Stimulated activated naive B cell treated with anti-CD40 and anti-IgM and Interleukin-4, amounts not matched to agents 10 μg/mL and 1 μg/mL and 100 μg/mL, for 72 hours (primary cell): ENCODE results near the gene GALNT15.

Source experiments
- ATAC-seq, 2 donors: fragments of 150-1000 bp; cut with Tn5 transposase; replicated peaks; 2 replicates each; pipeline ENCODE4 v1.10.0; 2021; ENCODE audit warnings: moderate library complexity in 1 of 2
- DNase-seq: peaks from one replicate; pipeline ENCODE4 v3.0.0; 2021
- H3K27ac Mint-ChIP-seq: one replicate; pipeline ENCODE4 v1.8.0; 2022; ENCODE audit warnings: mild to moderate bottlenecking, mixed read lengths
- H3K27me3 Mint-ChIP-seq, 2 donors: one replicate each; pipeline ENCODE4 v1.8.0; 2022; ENCODE audit warnings: mixed read lengths in 2 of 2
- H3K36me3 Mint-ChIP-seq, 2 donors: one replicate each; pipeline ENCODE4 v1.8.0; 2022; ENCODE audit warnings: mixed read lengths in 2 of 2, mild to moderate bottlenecking in 1 of 2
- H3K4me1 Mint-ChIP-seq, 2 donors: one replicate each; pipeline ENCODE4 v1.8.0; 2022; ENCODE audit warnings: mixed read lengths in 2 of 2, mild to moderate bottlenecking in 1 of 2
- H3K4me3 Mint-ChIP-seq, 2 donors: one replicate each; pipeline ENCODE4 v1.8.0; 2022; ENCODE audit warnings: mild to moderate bottlenecking in 2 of 2, mixed read lengths in 2 of 2, moderate library complexity in 1 of 2
- H3K9me3 Mint-ChIP-seq, 2 donors: one replicate each; pipeline ENCODE4 v1.8.0; 2022; ENCODE audit warnings: mixed read lengths in 2 of 2, mild to moderate bottlenecking in 1 of 2

GALNT15 gene, protein sequence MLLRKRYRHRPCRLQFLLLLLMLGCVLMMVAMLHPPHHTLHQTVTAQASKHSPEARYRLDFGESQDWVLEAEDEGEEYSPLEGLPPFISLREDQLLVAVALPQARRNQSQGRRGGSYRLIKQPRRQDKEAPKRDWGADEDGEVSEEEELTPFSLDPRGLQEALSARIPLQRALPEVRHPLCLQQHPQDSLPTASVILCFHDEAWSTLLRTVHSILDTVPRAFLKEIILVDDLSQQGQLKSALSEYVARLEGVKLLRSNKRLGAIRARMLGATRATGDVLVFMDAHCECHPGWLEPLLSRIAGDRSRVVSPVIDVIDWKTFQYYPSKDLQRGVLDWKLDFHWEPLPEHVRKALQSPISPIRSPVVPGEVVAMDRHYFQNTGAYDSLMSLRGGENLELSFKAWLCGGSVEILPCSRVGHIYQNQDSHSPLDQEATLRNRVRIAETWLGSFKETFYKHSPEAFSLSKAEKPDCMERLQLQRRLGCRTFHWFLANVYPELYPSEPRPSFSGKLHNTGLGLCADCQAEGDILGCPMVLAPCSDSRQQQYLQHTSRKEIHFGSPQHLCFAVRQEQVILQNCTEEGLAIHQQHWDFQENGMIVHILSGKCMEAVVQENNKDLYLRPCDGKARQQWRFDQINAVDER

DNA sequence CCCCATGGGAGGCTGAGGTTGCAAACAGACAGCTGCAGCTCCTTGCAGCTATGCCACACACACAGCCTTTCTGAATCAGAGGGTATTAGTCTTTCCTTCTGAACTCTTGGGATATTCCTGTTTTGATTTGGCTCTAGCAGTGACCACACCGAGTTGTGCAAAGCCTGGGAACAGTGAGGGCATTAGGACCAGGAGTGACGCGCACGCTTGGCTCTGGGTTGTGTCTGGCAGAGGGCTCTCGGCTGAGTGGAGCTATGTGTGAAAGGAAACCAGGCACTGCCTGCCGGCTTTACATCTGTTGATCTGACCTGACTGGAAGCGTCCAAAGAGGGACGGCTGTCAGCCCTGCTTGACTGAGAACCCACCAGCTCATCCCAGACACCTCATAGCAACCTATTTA, at the start of gene GALNT15:
TSS of gene GALNT15 (plus strand) at position 292 of the 400 bp plus-strand sequence. CDS start 472 bp downstream, outside the sequence.
- H3K36me3 Mint-ChIP-seq, result peaks cover 0 to 4% of the 10 kb centered on the region in 2 donors
- no peak within 1 kb of the TSS for H3K4me3 Mint-ChIP-seq
- no peak for ATAC-seq
- H3K27me3 Mint-ChIP-seq, result peaks cover 18 to 20% of the 10 kb centered on the region in 2 donors
- peaks cover 4% of the 10 kb centered on the region in 2 donors for H3K9me3 Mint-ChIP-seq
- H3K4me1 Mint-ChIP-seq, result peaks cover 0 to 1% of the 10 kb centered on the region in 2 donors
- no peak for DNase-seq
- H3K27ac Mint-ChIP-seq, result no peak within 1 kb of the TSS

DNA sequence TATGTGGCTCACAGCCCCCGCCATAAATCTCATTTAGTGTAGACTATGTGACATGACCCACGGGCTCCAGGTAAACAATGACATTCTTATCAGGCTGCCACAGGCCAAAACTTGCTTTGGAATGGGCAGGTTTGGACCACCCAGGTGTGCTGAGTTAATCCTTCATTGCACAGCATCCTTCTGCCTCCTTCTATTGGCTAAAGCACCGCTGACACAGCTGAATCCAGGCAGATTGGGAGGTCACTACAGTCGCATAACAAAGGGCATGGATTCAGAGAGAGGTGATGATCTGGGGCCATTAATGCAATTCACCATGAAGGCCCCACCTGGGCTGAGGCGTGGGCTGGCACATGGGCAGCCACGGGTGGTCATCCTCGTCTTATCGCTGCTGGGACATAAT, 47.8 kb upstream of the GALNT15 start:
- no peak overlapping the region for H3K27ac Mint-ChIP-seq

GRCh38 chr3:16127249-16127648, 47.2 kb upstream of the GALNT15 start:
- no peaks in the 10 kb centered on the region for H3K9me3 Mint-ChIP-seq
- no peak overlapping the region for H3K27ac Mint-ChIP-seq
- H3K4me3 Mint-ChIP-seq, result no peak overlapping the region
- ATAC-seq (no peak), DNase-seq (no peak)
- no peaks in the 10 kb centered on the region for H3K4me1 Mint-ChIP-seq
- H3K27me3 Mint-ChIP-seq, result no peaks in the 10 kb centered on the region
- no peaks in the 10 kb centered on the region for H3K36me3 Mint-ChIP-seq

More for the DNA sequence above, 47.8 kb upstream of the GALNT15 start:
- Mint-ChIP-seq H3K27me3 (no peaks in the 10 kb centered on the region), H3K36me3 (no peaks in the 10 kb centered on the region), H3K4me1 (no peaks in the 10 kb centered on the region), H3K4me3 (no peak overlapping the region), H3K9me3 (peaks cover 0 to under 1% of the 10 kb centered on the region in 2 donors)
- ATAC-seq (no peak), DNase-seq (no peak)

GRCh38 chr3:16130066-16130465, 44.4 kb upstream of the GALNT15 start:
- Mint-ChIP-seq H3K27me3 (no peaks in the 10 kb centered on the region), H3K4me1 (no peaks in the 10 kb centered on the region), H3K4me3 (no peak overlapping the region), H3K9me3 (no peaks in the 10 kb centered on the region), H3K36me3 (no peaks in the 10 kb centered on the region), H3K27ac (no peak overlapping the region)
- ATAC-seq, result no peak
- DNase-seq, result no peak

GRCh38 chr3:16132190-16132589, 42.3 kb upstream of the GALNT15 start:
- ATAC-seq, result no peak
- peaks cover 2 to 6% of the 10 kb centered on the region in 2 donors for H3K36me3 Mint-ChIP-seq

DNA sequence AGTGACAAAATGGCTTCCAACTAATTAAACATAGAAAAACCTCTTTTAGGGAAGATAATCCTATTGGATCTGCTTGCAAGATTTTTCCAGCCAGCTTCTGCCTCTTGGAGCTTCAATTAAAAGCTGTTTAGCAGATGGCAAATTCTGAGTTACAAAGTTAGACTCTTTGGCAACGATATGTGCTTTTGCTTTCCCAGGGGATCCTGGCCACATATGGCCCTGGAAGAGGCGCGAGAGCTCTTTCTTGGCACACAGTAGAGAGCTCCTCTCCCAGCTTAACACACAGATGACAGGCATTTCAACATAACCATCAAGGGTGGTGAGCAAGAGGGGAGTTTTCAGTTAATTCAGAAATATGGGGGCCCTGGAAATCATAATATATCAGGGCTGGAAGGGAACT, 41.6 kb upstream of the GALNT15 start:
- Mint-ChIP-seq H3K9me3 (peaks cover 7 to 14% of the 10 kb centered on the region in 2 donors), H3K27me3 (peaks cover 0 to 7% of the 10 kb centered on the region in 2 donors), H3K27ac (no peak overlapping the region), H3K36me3 (peaks cover 4 to 10% of the 10 kb centered on the region in 2 donors), H3K4me1 (no peaks in the 10 kb centered on the region), H3K4me3 (no peak overlapping the region)
- ATAC-seq (no peak), DNase-seq (no peak)

More at GRCh38 chr3:16132190-16132589, 42.3 kb upstream of the GALNT15 start:
- Mint-ChIP-seq H3K27ac (no peak overlapping the region), H3K9me3 (peaks cover 3 to 8% of the 10 kb centered on the region in 2 donors), H3K27me3 (peaks cover 0 to 3% of the 10 kb centered on the region in 2 donors), H3K4me1 (no peaks in the 10 kb centered on the region), H3K4me3 (no peak overlapping the region)
- DNase-seq, result no peak

DNA sequence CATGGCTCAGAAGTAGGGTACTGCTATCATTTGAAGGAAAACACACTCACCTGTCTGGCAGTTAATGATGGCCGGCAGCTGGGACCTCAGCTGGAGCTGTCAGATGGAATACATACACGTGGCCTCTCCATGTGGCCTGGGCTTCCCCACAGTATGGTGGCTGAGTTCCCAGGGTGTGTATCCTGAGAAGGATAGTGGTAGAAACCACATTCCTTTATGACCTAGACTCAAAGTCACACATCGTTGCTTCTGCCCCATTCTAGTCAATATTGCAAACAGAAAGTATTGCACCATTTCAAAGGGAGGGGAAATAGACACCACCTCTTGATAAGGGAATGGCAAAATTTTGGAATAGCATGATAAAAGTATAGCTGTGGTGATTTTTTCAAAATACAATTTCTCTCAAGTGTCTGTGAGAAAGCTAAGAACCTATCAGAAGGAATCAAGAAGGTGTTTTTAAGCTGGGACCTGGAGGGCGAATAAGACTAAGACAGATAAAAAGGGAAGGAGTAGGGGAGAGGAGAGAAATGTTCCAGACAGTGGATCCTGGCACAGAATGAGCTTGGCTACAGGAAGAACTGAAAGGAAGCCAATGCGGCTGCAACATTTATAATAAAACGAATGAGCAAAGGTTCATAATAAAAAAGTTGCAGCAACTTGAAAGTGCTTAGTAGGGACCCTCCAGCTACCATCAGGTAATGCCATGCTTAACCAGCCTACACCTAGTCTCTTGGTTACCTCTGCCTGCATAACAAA, 40.1 kb upstream of the GALNT15 start:
- no peak for ATAC-seq
- H3K4me3 Mint-ChIP-seq, result no peak overlapping the region
- peaks cover 4 to 10% of the 10 kb centered on the region in 2 donors for H3K36me3 Mint-ChIP-seq
- peaks cover 7 to 14% of the 10 kb centered on the region in 2 donors for H3K9me3 Mint-ChIP-seq
- no peak for DNase-seq
- H3K27me3 Mint-ChIP-seq, result peaks cover 0 to 7% of the 10 kb centered on the region in 2 donors
- no peaks in the 10 kb centered on the region for H3K4me1 Mint-ChIP-seq
- no peak overlapping the region for H3K27ac Mint-ChIP-seq

DNA sequence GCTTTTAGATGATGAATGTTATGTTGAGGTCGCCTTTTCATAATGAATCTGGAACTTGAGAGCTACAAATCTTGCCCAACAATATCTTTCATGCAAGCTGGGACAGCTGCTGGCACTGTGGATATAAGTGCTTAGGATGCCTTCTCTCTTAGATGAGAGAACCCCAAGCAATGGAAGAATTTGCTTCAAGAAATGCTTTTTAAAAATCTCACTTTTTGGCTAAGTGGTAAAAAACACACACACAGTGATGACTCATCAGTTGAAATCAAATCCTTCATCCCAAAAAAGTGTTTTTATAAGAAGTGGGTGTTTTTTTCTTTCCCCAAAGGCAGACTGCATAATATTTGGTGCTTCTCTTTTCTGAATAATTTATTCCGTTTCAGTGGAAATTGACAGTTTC, 38.4 kb upstream of the GALNT15 start:
- Mint-ChIP-seq H3K4me1 (no peaks in the 10 kb centered on the region), H3K4me3 (no peak overlapping the region), H3K36me3 (peaks cover 4 to 10% of the 10 kb centered on the region in 2 donors), H3K27ac (no peak overlapping the region), H3K27me3 (peaks cover 0 to 7% of the 10 kb centered on the region in 2 donors), H3K9me3 (peaks cover 7 to 14% of the 10 kb centered on the region in 2 donors)
- no peak for ATAC-seq
- no peak for DNase-seq

DNA sequence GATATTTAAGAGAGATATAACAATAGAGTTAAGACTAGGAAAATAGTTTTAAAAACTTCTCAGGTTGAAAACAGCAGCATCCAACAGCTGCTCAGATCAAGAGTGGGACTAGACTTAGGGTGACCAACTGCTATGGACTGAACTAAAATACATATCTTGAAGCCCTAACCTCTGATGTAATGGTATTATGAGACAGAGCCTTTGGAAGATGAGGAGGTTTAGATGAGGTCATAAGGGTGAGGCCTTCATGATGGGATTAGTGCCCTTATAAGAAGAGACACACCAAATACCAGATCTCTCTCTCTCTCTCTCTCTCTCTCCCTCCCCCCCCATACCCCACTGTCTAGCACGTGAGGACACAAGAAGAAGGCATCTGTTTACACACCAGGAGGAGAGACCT, 37.4 kb upstream of the GALNT15 start:
- H3K4me1 Mint-ChIP-seq, result no peaks in the 10 kb centered on the region
- ATAC-seq (no peak), DNase-seq (no peak)
- H3K27ac Mint-ChIP-seq, result no peak overlapping the region
- H3K36me3 Mint-ChIP-seq, result peaks cover 4 to 10% of the 10 kb centered on the region in 2 donors
- peaks cover 0 to 7% of the 10 kb centered on the region in 2 donors for H3K27me3 Mint-ChIP-seq
- peaks cover 7 to 14% of the 10 kb centered on the region in 2 donors for H3K9me3 Mint-ChIP-seq
- H3K4me3 Mint-ChIP-seq, result no peak overlapping the region

DNA sequence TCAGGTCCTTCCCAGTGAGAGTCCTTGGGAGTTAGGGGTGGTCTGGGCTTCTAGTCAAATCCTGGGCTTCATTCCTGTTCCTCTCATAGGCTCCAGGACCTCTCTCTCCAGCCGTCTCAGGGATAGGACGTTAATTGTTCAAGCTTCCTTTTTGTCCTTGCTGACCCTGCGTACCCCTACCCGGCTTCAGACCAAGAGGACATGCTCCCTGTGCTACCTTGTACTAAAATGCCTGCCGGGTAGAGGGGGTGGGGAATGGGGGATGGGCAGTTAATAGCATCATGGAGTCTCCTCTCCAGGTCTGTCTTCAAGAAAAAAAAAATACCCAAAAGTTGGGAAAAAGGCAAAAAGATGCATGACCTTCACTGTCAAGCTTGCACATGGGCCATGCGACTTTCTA, 36.5 kb upstream of the GALNT15 start:
- DNase-seq, result no peak
- peaks cover 0 to 7% of the 10 kb centered on the region in 2 donors for H3K27me3 Mint-ChIP-seq
- peaks cover 9 to 17% of the 10 kb centered on the region in 2 donors for H3K9me3 Mint-ChIP-seq
- H3K27ac Mint-ChIP-seq, result no peak overlapping the region
- ATAC-seq, result no peak
- no peaks in the 10 kb centered on the region for H3K4me1 Mint-ChIP-seq
- H3K4me3 Mint-ChIP-seq, result no peak overlapping the region
- peaks cover 4 to 10% of the 10 kb centered on the region in 2 donors for H3K36me3 Mint-ChIP-seq

- no peaks in the 10 kb centered on the region for H3K4me1 Mint-ChIP-seq
- H3K27me3 Mint-ChIP-seq, result peaks cover 0 to 7% of the 10 kb centered on the region in 2 donors
- H3K27ac Mint-ChIP-seq, result no peak overlapping the region
- H3K9me3 Mint-ChIP-seq, result peaks cover 21 to 28% of the 10 kb centered on the region in 2 donors
- H3K36me3 Mint-ChIP-seq, result peaks cover 4 to 15% of the 10 kb centered on the region in 2 donors
- no peak for ATAC-seq
- no peak for DNase-seq
- H3K4me3 Mint-ChIP-seq, result no peak overlapping the region
Measured at GRCh38 chr3:16140116-16140893, 34.2 kb upstream of the GALNT15 start.

DNA sequence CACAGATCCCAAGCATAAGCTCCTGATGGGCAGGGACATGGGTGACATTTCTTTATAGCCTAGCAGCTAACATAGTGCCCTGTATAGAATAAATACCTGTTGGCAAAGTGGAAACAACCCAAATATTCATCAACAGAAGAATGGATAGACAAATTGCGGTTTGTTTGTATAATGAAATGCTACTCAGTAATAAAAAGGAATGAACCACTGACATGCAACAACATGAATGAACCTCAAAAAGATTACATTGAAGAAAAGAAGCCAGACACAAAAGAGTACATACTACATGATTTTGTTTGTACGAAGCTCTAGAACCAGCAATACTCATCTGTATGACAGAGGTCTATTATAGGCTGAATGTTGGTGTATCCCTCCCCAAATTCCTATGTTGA, 33.6 kb upstream of the GALNT15 start:
- no peak for DNase-seq
- ATAC-seq, result no peak
- H3K9me3 Mint-ChIP-seq, result peaks cover 21 to 28% of the 10 kb centered on the region in 2 donors

GRCh38 chr3:16142350-16143025, 32.0 kb upstream of the GALNT15 start:
- H3K27me3 Mint-ChIP-seq, result peaks cover 0 to under 1% of the 10 kb centered on the region in 2 donors
- no peak for ATAC-seq
- peaks cover 0 to 6% of the 10 kb centered on the region in 2 donors for H3K36me3 Mint-ChIP-seq
- H3K4me1 Mint-ChIP-seq, result no peaks in the 10 kb centered on the region
- no peak overlapping the region for H3K27ac Mint-ChIP-seq
- DNase-seq, result no peak
- peaks cover 16 to 17% of the 10 kb centered on the region in 2 donors for H3K9me3 Mint-ChIP-seq
- no peak overlapping the region for H3K4me3 Mint-ChIP-seq

More for the DNA sequence above, 33.6 kb upstream of the GALNT15 start:
- Mint-ChIP-seq H3K36me3 (peaks cover 4 to 15% of the 10 kb centered on the region in 2 donors), H3K27ac (no peak overlapping the region), H3K4me1 (no peaks in the 10 kb centered on the region), H3K4me3 (no peak overlapping the region), H3K27me3 (peaks cover 0 to 7% of the 10 kb centered on the region in 2 donors)
